Measurements from ENCODE around the gene CNIH1.
A peak's percentile ranks its signal among the peaks of the same experiment; 100 is the strongest.

CNIH1 gene

DNA sequence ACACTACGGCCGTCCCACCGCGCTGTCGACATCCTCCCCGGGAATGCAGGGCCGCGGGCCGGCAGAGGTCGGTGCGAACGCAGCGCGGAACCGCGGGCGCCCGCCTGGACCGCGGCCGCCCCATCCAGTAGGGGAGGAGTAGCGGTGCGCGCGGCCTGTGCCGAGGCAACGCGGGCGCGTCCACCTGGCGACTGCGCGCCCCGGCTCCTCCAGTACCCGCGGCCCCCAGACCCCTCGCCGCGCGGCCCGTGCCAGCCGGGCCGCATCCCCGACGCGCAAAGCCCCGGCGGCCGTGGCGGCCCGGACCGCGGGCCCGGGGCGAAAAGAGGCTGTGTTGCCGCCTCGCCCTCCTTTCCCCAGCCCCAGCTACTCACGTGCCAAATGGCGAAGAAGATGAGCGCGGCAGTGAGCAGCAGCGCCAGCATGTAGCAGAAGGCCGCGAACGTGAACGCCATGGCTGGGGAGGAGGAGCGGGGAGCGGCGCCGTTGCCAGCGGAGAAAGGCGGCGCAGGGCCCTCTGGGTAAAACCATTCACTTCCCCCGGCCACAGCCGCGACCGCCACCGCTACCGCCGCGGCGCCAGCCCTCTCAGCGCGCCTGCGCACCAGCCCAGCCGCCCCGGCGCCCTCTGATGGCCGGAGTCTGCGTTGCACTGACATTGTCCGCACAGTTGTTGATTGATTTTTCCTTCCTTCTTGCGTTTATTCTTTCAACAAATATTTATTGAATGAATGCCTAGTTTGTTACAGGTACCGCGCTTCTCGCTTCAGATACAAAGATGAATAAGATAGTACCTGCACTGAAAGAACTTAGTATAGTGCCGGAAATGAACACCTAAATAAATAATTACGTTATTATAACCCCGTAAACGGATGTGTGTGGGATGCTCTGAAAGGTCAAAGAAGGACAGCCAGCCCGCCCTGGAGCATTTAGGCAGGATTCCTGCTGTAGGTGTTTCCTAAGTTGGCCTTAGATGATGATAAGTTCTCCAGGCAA is at the start of gene CNIH1:
TSS of gene CNIH1 (minus strand) at position 502 of the 996 bp plus-strand sequence. CDS start at position 455, 47 bp downstream.
- DNase-seq = peak; percentile 97

DNA sequence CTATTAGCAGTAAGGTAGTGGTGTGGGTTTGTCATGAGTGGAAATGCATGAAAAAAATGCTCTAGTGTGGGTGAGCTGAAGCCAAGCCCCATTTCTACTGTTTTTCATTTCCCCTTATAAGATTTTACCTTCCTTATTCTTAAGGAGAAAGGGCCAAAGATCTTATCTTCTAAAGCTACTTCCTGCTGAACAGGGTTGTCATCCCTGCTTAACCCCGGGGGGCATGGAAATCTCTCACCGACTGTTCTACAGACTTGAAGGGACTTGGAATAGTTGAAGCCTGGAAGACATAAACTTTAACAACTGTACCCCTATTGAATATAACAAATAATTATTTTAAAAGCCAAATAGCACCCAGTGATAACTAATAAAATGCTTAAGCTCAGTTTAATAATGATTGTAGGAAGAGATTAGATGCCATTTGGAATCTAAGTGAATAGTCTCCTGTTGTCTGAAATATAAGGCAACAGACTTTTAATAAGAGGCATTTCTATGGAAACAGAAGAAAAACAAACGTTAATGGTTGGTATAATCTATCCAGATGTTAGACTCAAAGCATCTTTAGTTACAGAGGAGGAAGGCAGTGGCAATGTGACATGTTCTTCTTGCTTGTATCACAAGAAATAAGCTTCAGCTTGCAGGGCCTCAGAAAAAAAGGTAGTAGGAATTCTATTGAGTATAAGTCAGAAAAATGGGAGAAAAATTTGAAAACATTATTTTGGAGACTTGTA is 49.4 kb upstream of the CNIH1 start:
- no peak for DNase-seq

DNA sequence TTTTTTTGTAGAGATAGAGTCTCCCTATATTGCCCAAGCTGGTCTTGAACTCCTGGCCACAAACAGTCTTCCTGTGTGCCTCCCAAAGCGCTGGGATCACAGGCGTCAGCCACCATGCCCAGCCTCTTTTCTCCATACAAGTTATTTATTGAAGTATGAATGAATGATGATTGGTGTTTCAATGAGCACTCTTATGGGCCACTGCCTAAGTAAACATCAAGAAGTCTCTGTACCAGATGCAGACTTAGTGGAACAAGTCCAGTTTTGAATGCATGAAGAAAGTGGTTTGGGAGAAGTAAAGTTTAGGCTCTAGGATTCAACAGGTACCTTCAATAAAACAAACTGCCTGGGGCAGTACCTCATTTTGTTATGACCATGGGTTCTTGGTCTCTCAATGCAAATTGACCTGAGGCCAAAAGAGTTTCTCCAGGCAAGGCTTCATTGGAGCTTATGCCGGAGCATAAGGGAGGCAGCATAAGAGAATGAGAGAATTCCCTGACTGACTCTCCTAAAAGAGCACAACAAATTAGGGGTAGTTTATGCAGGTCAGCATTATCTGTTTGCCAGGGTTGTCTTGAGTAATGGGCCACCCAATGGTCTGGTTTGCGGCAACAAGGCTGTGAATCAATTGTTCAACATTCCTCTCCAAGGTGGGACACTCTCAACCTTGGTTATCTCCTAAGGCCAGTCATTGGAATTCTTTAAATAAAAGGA is 48.7 kb upstream of the CNIH1 start:
- no peak for DNase-seq

DNA sequence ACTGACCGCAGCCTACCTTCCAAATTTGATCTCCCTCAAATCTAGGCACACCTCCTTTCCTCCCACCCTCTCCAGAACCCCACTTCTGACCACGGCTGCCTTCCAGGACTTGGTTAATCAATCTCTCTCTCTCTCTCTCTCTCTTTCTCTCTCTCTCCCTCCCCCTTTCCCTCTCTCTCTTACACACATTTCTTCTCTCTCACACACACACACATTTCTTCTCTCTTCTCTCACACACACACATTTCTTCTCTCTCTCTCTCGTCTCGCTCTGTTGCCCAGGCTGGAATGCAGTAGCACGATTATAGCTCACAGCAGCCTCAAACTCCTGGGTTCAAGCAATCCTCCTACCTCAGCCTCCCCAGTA is 48.1 kb upstream of the CNIH1 start:
- no peak for DNase-seq

DNA sequence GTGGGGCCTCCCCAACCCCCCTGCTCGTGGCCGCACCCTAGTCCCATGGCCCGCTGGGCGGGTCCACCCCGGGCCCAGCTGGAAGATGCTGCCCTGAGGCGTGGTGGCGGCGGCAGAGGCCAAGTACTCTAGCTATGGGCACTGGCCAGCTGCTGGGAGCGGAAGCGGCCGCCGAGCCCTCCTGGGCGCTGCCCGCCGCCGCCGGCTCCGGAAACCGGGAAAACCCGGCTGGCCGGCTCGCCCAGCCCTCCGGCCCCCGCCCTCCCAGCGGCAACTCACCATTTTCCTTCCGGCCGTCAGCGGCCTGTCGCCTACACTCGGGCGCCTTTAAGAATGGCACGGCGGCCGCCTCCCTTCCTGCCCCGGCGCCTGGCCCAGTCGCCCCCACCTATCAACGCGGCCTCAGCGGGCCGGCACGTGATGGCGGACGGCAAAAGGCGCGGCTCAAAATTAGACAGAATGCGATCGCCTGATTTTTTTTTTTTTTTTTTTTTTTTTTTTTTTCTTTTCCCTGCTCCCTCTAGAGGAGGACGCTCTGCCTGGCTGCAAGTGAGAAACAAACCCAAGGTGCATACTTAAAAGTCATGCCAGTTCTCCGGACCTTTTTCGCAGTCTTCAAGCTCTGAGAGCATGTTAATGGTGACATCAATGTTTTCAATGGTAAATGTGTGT is 47.6 kb upstream of the CNIH1 start, which contains the start of gene GMFB:
TSS of gene GMFB (minus strand) at position 335 of the 672 bp plus-strand sequence. CDS start at position 282, 53 bp downstream.
- peak; percentile 86 for DNase-seq

DNA sequence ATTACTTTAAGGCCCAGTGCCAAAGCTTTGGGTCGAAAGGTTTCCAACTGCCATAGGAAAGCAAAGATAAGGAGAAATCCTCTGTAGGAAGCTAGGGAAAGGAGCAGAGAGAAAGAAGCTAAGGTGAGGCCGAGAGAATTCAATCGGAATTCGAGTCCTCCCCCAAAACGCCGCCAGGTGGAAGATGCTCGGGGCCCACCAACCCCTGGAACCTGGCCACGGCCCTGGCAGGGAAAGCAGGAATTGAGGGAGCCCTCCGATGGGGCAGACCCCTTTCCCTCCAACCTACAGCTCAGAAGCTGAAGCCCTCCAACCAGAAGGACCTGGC is 47.1 kb upstream of the CNIH1 start:
- DNase-seq = no peak

DNA sequence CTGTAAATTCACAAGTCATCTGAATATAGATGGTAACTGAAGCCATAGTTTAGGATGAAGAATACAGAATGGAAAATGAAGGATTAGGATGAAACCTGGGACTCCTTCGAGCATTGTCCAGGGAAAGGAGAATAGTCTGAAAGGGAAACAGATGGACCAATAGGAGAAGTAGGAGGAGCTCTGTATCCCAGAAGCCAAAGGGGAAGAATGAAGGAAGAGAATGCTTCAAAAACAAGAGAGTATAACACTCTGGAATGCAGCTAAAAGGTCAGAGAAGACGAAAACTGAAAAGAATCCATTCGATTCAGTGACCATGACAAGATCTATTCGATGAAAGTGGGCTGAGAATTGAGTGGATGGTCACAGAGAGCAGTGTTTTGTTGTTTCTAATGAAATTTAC is 46.6 kb upstream of the CNIH1 start:
- DNase-seq = no peak

DNA sequence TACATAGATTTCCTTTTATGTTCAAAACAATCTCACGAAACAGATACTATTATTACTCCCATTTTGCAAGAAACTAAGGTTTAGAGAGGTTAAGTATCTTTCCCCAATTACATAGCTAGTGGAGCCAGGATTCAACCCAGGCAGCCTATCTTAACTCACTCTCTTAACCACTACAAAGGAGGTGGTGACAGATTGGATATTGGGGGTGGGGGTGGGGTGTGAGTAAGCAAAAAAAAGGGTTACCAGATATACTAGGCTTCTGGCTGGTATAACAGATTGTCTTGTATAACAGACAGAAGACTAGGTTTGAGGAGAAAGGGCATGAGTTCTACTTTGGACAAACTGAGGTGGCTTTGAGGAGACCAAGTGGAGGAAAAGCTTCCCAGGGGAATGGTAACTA is 45.5 kb upstream of the CNIH1 start:
- DNase-seq = no peak

DNA sequence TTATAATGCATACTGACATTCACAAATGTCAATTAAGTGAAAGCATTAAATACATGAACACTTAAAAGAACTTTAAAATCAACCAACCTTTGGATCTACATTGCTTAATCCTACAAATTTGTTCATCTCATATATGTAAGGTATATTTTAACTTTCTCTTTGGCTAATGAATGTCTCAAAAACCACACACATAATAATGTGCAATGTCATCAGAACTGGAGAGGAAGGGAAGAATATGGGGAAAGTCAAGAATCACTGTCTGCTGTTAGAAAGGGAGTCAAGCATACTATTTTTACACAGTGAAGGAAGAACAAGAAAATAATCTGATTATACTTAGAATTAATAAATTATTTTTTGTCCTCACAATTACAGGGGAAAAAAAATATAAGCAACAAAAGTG is 42.7 kb upstream of the CNIH1 start:
- no peak for DNase-seq

DNA sequence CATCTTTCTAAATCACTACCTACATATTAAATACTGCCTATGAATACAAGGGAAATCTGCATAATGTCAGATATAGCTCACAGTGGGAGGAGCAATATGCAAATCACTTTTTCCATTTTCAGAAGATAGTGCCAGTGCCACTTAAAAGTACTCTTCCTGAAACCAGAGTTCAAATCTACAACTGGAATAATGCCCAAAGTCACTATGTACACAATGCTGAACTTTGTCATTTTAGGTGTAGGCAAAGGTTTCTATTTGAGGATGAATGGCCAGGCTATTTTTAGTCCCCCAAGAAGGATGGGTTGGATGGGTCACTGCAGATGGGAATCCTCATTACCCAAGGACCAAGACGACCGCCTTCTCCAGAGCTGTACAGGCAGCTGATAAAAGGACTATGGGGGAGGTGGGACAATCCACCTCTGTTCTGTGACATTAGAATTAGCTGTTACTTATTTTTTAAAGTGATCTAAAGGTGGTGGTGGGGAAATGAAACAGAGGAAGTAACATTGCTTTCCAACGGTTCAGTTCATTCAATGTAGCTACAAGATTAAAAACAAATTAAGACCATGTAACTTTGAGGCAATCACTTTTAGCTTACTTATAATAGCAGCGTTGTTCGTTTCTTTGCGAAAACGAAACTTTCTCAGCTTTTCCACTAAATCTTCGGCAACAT is 42.0 kb upstream of the CNIH1 start:
- DNase-seq = no peak

DNA sequence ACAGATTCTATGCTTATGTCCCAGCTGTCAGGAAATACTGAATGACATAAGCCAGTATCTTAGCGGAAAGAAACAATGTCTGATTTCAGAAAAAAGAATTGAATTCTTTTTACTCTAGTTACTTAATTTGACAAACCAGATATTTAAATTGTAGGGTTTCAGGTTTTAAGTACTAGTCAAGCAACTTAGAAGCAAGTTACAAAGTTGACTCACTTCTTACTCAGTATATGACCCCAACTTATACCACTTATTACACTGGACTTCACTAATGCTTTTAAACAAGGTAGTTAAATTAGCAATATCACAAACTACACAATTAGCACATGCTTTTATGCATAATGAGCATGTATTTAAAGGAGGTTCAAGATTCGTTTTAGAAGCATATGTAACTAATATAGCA is 40.5 kb upstream of the CNIH1 start:
- DNase-seq = no peak

DNA sequence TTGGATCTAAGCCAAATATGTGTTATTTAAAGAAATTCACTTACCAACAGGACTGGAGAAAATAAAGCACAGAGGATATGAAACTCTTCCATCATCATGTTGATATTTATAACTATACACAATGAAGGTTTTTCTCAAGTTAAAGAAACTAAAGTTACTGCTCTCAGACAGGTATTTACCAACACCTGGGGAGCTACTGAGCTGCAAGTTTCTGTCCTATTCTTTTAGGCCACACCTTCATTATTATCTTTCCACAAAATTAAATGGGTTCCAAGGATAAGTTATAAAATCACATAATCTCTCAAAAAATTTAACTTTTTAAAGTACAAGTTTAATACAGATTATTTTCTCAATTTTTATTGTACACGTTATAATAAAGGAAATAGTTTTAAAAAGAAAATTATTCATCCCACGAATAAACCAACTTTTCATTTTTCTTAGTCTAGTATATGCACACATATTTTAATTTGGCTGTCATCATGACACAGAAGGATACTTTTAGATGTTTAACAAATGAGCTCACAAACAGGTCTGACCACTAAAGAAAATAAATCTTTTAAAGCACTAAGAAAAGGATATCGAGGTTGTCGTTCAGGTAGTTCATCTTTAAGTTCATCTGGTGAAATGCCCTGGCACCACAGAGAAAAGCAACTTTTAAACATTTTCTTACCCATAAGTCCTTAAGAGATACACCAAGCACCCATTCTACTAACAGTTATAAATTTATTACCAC is 39.8 kb upstream of the CNIH1 start:
- no peak for DNase-seq

DNA sequence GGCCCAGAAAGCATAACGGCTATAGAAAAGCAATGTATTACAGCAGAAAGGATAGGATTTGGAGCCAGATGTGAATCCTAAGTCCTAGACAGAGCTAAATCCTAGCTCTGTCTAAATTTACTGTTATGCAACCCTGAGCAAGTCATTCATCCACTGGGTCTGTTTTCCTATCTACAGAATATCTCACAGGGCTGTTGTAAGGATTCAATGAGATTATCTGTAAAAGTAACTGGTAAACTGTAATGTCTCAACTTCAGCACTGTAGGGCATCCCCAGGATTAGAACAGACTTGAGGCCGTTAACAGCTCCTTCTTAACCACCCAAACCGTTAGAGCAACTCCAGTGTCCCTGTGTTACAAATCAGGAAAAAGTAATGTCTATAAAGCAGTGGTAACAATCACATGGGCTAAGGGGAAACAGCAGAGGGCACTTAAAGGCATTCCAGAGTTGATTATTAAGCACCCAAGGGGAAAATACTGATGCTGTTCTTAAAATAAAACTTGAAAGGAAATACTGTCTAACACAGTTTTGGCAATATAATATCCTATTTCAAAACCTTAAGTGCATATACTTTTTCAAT is 37.6 kb upstream of the CNIH1 start:
- no peak for DNase-seq

DNA sequence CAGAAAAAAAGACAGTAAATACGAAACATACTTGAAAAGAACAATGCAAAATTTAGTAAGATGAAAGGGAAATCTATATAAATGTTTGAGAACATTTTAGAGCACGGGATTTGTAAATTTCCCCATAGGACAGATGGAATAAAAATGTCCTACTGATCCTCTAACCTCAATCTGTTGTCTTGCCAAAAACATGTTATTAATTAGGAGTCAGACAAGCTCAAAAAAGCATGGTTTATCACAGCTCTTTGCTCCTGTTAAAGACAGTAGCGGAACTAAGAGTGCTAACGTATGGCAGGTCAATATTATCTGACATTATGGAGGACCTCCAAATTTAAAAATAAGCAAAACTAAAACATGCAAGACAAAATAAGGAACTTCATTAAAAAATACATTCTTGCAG is 34.7 kb upstream of the CNIH1 start:
- no peak for DNase-seq

DNA sequence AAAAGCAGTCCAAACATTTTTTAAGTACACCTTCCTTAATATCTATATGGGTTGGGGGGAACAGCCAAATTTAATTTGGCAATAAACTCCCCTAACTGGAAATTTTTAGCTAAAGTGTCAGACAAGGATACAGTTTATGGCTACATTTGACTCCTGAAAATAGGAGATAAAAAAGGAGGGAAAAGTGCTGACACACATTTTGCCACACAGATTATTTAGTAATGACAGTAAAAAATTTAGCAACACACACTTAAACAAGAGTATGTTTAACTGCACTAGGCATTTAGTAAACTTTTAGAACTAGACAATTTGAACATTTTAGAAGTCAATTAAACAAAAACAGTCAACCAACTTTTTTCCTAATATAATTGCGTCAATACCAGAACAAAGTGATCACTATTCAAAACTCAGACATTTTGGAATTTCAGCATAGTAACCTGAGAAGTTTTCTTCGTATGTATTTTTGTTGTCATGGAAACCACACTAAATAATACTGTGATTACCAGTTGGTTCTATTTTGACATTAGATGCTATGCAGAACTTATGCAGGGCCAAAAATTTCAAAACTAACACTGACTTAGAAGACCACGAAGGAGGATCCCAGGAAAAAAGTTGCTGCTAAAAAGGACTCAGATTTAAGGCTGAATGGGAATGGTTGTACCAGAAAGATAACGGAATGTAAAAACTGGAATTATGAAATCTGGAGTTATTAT is 34.2 kb upstream of the CNIH1 start:
- no peak for DNase-seq

DNA sequence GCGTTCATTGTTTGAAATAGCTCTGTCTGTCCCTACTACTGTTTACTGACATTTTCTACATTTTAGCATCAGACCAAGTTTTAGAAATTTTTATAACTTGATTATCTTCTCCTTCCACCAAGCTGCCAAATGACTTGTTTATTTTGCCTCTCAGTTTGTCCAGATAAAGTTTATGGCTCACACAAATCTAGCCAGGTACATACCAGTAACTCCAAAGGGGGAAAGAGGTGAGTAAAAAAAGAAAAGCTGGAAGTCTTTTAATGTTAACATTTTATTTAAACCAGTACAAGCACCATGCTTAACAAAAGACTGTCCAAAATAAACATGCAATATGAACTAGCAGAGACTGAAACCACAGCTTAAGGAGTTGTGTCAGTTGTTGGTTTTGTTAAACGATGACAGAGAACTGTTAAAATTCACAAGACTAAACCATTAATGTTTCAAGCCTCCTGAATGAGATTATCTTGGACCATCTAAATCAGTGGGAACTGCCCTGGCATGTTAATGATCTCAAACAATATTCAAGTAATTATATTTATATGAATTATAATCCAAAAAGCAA is 33.1 kb upstream of the CNIH1 start:
- DNase-seq = no peak

DNA sequence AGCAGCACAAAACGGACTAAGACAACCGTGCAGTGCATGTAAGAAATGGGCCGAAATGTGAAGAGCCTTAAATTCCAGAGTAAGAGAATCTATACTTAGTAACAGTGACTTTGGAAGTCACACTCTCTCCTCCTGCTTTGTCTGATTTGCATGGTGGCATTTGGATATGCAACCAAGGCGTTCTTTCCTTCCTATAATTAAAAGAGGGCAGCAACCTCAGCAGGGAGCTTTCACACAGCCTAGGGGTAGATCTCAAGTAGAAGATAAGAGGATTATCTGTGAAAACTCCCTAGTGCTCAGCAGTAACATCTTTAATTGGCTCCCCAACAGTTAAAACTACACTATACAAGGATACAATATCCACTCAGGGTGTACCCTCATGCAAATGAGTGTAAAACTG is 31.1 kb upstream of the CNIH1 start:
- no peak for DNase-seq

DNA sequence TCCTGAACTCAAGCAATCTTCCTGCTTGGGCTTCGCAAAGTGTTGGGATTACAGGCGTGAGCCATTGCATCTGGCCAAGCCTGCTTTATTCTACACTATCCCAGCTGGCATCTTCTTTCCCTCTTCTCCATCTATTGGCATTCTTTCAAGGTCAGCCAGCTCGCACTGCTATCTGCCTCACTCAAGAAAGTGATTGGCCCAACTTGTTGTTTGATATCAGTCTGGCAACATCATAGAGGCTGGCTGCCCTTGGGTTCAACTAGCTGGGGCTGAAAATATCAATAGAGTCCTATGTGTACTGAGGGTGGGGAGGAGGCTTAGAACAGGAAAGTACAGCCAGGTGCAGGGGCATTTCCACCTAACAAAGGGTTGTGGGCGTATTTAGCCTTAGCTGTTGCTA is 30.5 kb upstream of the CNIH1 start:
- no peak for DNase-seq

DNA sequence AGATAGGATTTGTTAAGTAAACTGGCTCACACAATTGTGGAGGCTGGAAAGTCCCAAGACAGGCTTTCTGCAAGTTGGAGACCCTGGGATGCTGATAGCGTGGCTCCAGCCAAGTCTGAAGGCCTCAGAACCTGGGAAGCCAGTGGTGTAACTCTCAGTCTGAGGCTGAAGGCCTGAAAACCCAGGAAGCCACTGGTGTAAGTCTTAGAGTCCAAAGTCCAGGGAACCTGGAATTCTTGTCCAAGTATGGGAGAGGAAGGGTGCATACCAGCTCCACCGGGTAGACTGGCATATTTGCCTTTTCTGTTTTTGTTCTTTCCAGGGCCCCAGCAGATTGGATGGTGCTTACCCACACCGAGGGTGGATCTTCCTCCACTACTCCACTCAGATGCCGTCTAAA is 29.5 kb upstream of the CNIH1 start:
- DNase-seq = no peak

DNA sequence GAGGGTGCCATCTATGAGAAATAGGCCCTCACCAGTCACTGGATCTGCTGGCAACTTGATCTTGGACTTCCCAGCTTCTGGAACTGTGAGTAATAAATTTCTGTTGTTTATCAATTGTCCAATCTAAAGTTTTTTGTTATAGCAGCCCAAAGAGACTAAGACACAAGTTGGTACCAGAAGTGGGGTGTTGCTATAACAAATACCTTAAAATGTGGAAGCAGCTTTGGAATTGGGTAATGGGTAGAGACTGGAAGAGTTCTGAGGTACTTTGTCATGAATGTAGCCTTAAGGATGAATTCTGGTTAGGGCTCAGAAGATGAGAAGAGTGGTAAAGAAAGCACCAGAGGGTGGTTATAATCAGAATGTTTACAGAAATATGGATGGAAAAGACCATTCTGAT is 26.1 kb upstream of the CNIH1 start:
- DNase-seq = no peak
